H1 (cell line): ENCODE measurements around the gene GNG8. TPM values are rescaled to one million over a fixed set of nuclear protein-coding genes. Genes with fewer than 3 reads are reported as not detected.

Experiments
- CTCF ChIA-PET: fragments of 300-600 bp; sonication (Branson Sonifier 250); formaldehyde crosslinking; loops from one replicate; lab custom pipeline; 2021; ENCODE audit not compliant: partially characterized antibody; lab: Charles Lee
- POLR2A ChIA-PET: fragments of 300-600 bp; sonication (Branson Sonifier 250); formaldehyde crosslinking; loops from one replicate; lab custom pipeline; 2021; ENCODE audit warnings: inconsistent platforms; ENCODE audit not compliant: partially characterized antibody; lab: Charles Lee
- DNase-seq, 2 experiments: peaks; one replicate each; pipeline versions ENCODE4 v3.0.0 to v3.0.0-alpha.2; 2010 to 2022; ENCODE audit warnings: low spot score in 2 of 2, low read depth in 1 of 2, mixed read lengths in 1 of 2
- FAIRE-seq: peaks from 2 replicates; lab custom pipeline; 2011; peaks lifted over from hg19 to GRCh38; lab: Jason Lieb, UNC
- H2AFZ ChIP-seq: 2 replicates; pipeline ENCODE4 v1.8.1; 2012; ENCODE audit warnings: low read length, inconsistent platforms
- H2AK5ac ChIP-seq: 2 replicates; pipeline ENCODE4 v1.6.1; 2013; ENCODE audit warnings: low read depth, low read length
- H2BK120ac ChIP-seq: replicated peaks from 2 replicates; pipeline ENCODE3; 2013; ENCODE audit warnings: low read depth, low read length, inconsistent platforms
- H2BK12ac ChIP-seq: 2 replicates; pipeline ENCODE4 v1.6.1; 2013; ENCODE audit warnings: low read depth, low read length
- H2BK15ac ChIP-seq: 2 replicates; pipeline ENCODE4 v1.6.1; 2013; ENCODE audit warnings: low read length
- H2BK20ac ChIP-seq: 2 replicates; pipeline ENCODE4 v1.6.1; 2013; ENCODE audit warnings: low read length
- H2BK5ac ChIP-seq: 2 replicates; pipeline ENCODE4 v1.6.1; 2013; ENCODE audit warnings: low read depth, low read length
- H3K14ac ChIP-seq: 2 replicates; pipeline ENCODE4 v1.6.1; 2013; ENCODE audit warnings: inconsistent platforms; ENCODE audit not compliant: insufficient read length
- H3K18ac ChIP-seq: 2 replicates; pipeline ENCODE4 v1.6.1; 2013; ENCODE audit warnings: low read length; ENCODE audit errors: extremely low read depth
- H3K23ac ChIP-seq: 2 replicates; pipeline ENCODE4 v1.6.1; 2013; ENCODE audit warnings: inconsistent platforms; ENCODE audit not compliant: insufficient read length
- H3K23me2 ChIP-seq: 2 replicates; pipeline ENCODE4 v1.6.1; 2013; ENCODE audit warnings: low read depth, low read length
- H3K27ac ChIP-seq: 2 replicates; pipeline ENCODE4 v1.6.1; 2011; ENCODE audit warnings: low read depth, low read length, inconsistent platforms
- H3K27me3 ChIP-seq, 4 experiments: replicated peaks in 1 of 4; 1 replicate in 1 of 4; 2 replicates in 3 of 4; pipeline versions ENCODE4 v1.6.1 to v1.8.1; 2011 to 2013; ENCODE audit warnings: low read length in 3 of 4, mild to moderate bottlenecking in 3 of 4, inconsistent platforms in 2 of 4, mixed read lengths in 2 of 4, moderate library complexity in 1 of 4; ENCODE audit not compliant: control insufficient read depth in 3 of 4, insufficient read depth in 3 of 4; ENCODE audit errors: extremely low read depth in 1 of 4
- H3K36me3 ChIP-seq, 4 experiments: 2 replicates each; pipeline versions ENCODE4 v1.6.1 to v1.8.1; 2011 to 2013; ENCODE audit warnings: mild to moderate bottlenecking in 4 of 4, low read length in 3 of 4, moderate library complexity in 2 of 4, control low read depth in 1 of 4, inconsistent platforms in 1 of 4; ENCODE audit not compliant: insufficient read depth in 4 of 4, control insufficient read depth in 2 of 4
- H3K4ac ChIP-seq: replicated peaks from 2 replicates; pipeline ENCODE3; 2013; ENCODE audit warnings: low read length, low read depth, mixed read lengths, inconsistent platforms; ENCODE audit not compliant: insufficient read length
- H3K4me1 ChIP-seq, 4 experiments: replicated peaks in 1 of 4; 1 replicate in 1 of 4; 2 replicates in 3 of 4; pipeline versions ENCODE4 v1.6.1 to v1.8.1; 2011 to 2013; ENCODE audit warnings: low read length in 3 of 4, inconsistent platforms in 2 of 4, mixed read lengths in 1 of 4; ENCODE audit not compliant: insufficient read depth in 4 of 4, control insufficient read depth in 3 of 4
- H3K4me2 ChIP-seq, 2 experiments: 2 replicates each; pipeline versions ENCODE4 v1.6.1 to v1.8.1; 2011 to 2013; ENCODE audit warnings: low read depth in 2 of 2, low read length in 2 of 2, control low read depth in 1 of 2, inconsistent platforms in 1 of 2, mild to moderate bottlenecking in 1 of 2; ENCODE audit not compliant: insufficient read depth in 1 of 2
- H3K4me3 ChIP-seq, 4 experiments: fragments of 200-600, 300-600 bp in 1 of 4; sonication (generic), shearing (Covaris generic), sonication (Bioruptor Twin) in 1 of 4; 2 replicates each; pipeline versions ENCODE4 v1.5.1 to v1.8.1; 2011 to 2016; ENCODE audit warnings: low read length in 4 of 4, low read depth in 3 of 4, control low read depth in 2 of 4, inconsistent platforms in 2 of 4, mild to moderate bottlenecking in 2 of 4, mixed read lengths in 1 of 4, moderate library complexity in 1 of 4; ENCODE audit not compliant: insufficient read depth in 2 of 4; ENCODE audit errors: extremely low read depth in 1 of 4
- H3K56ac ChIP-seq: replicated peaks from 2 replicates; pipeline ENCODE3; 2013; ENCODE audit warnings: low read depth, mild to moderate bottlenecking, mixed read lengths, low read length, inconsistent platforms; ENCODE audit not compliant: insufficient read length
- H3K79me1 ChIP-seq: 2 replicates; pipeline ENCODE4 v1.6.1; 2013; ENCODE audit warnings: low read depth, low read length, control low read depth
- H3K79me2 ChIP-seq, 2 experiments: 2 replicates each; pipeline versions ENCODE4 v1.6.1 to v1.8.1; 2012 to 2013; ENCODE audit warnings: low read length in 2 of 2, mild to moderate bottlenecking in 2 of 2, inconsistent platforms in 1 of 2; ENCODE audit not compliant: insufficient read depth in 2 of 2, control insufficient read depth in 1 of 2
- H3K9ac ChIP-seq, 4 experiments: replicated peaks in 1 of 4; 1 replicate in 1 of 4; 2 replicates in 3 of 4; pipeline versions ENCODE4 v1.6.1 to v1.8.1; 2011 to 2013; ENCODE audit warnings: low read depth in 3 of 4, low read length in 3 of 4, control low read depth in 2 of 4, mild to moderate bottlenecking in 2 of 4, moderate library complexity in 2 of 4, inconsistent platforms in 1 of 4; ENCODE audit errors: extremely low read depth in 1 of 4
- H3K9me3 ChIP-seq, 2 experiments: 2 replicates each; pipeline versions ENCODE4 v1.6.1 to v1.8.1; 2012 to 2013; ENCODE audit warnings: mild to moderate bottlenecking in 2 of 2, moderate library complexity in 2 of 2, control low read depth in 1 of 2, inconsistent platforms in 1 of 2, low read depth in 1 of 2, low read length in 1 of 2, mixed read lengths in 1 of 2; ENCODE audit not compliant: insufficient read depth in 2 of 2
- H4K20me1 ChIP-seq, 2 experiments: replicated peaks in 1 of 2; 2 replicates each; pipeline versions ENCODE3 to v1.8.1; 2011 to 2013; ENCODE audit warnings: inconsistent platforms in 2 of 2, low read length in 2 of 2, mild to moderate bottlenecking in 1 of 2; ENCODE audit not compliant: insufficient read depth in 2 of 2, control insufficient read depth in 1 of 2
- H4K5ac ChIP-seq: 2 replicates; pipeline ENCODE4 v1.6.1; 2013; ENCODE audit warnings: low read length, low read depth, mixed read lengths, inconsistent platforms; ENCODE audit not compliant: insufficient read length
- H4K8ac ChIP-seq: 2 replicates; pipeline ENCODE4 v1.8.0; 2013; ENCODE audit warnings: mild to moderate bottlenecking, moderate library complexity, low read length, inconsistent platforms; ENCODE audit not compliant: insufficient read depth; ENCODE audit errors: extremely low read depth
- H4K91ac ChIP-seq: replicated peaks from 2 replicates; pipeline ENCODE3; 2013; ENCODE audit warnings: low read length, mixed read lengths, inconsistent platforms; ENCODE audit not compliant: insufficient read length
- JUN ChIP-seq: IDR thresholded peaks from 2 replicates; pipeline ENCODE4 v1.6.1; 2011; ENCODE audit warnings: low read depth, mild to moderate bottlenecking, improper control_type of control experiment, low read length
- KDM1A ChIP-seq: fragments of 200-600, 300-600 bp; sonication (generic); IDR thresholded peaks from 2 replicates; pipeline ENCODE4 v1.7.1; 2016; ENCODE audit warnings: mild to moderate bottlenecking, low read length, borderline replicate concordance
- WGBS, 2 experiments: shearing (Covaris generic) in 1 of 2; methylation state at CpG; one replicate each; pipeline versions ENCODE4 v1.1.6 to v1.1.7; 2013 to 2015; ENCODE audit warnings: low lambda C conversion rate in 2 of 2, mixed read lengths in 2 of 2, inconsistent platforms in 1 of 2, low coverage in 1 of 2, missing lambda C conversion rate in 1 of 2; ENCODE audit not compliant: insufficient replicate concordance in 2 of 2, insufficient coverage in 1 of 2, insufficient read length in 1 of 2; ENCODE audit errors: extremely low coverage in 1 of 2, missing lambda C conversion rate in 1 of 2; 5-methylcytosine and 5-hydroxymethylcytosine counted together
- long read RNA-seq, 2 experiments: library from RNA in 1 of 2; library from capped mRNA in 1 of 2; stranded (forward); transcript quantifications; one replicate each; pipeline ENCODE4 v2.0.0, GENCODE V29; 2021; ENCODE audit warnings: inconsistent platforms in 1 of 2
- polyA minus RNA-seq, 3 experiments: library from RNA; depleted of rRNA, polyadenylated mRNA; stranded (reverse); fragments of >200 nt; gene quantifications; 1 replicate in 2 of 3; 2 replicates in 1 of 3; pipeline ENCODE4 v1.2.3, GENCODE V29; 2011
- polyA plus RNA-seq, 7 experiments: library from polyadenylated mRNA; depleted of rRNA in 3 of 7; stranded (reverse) in 5 of 7; unstranded in 2 of 7; fragments of >200 nt in 5 of 7; fragments of 200-250 nt in 2 of 7; gene quantifications; 1 replicate in 5 of 7; 2 replicates in 1 of 7; 4 replicates in 1 of 7; pipeline versions ENCODE4 v1.2.1 to v1.2.3, GENCODE V29; 2011 to 2013; ENCODE audit warnings: missing spikeins in 2 of 7, mixed read lengths in 2 of 7
- total RNA-seq: library from RNA; stranded (reverse); fragmentation: NEBNext Ultra II Directional; extraction: Animal tissue kit (Norgen Biotek cat#: 25700); gene quantifications from 2 replicates; pipeline ENCODE4 v1.2.1, GENCODE V29; 2021

Gene GNG8
- total RNA-seq (not detected in 2 replicates), polyA plus RNA-seq (2011; rRNA removed) (not detected in 2 replicates), polyA minus RNA-seq (2011; rRNA and poly(A)+ RNA removed) (not detected in 2 replicates)
- polyA plus RNA-seq (2011; cell fraction: cytosol; rRNA removed), result not detected
- not detected for polyA plus RNA-seq (2011; cell fraction: nucleus; rRNA removed)
- 3.6 TPM in 1 of 4 replicates, not detected in the others for polyA plus RNA-seq (2012, experiment 1 of 2)
- not detected for polyA plus RNA-seq (2012, experiment 2 of 2)
- polyA plus RNA-seq (2013, experiment 1 of 2), result not detected
- 1.7 TPM for polyA plus RNA-seq (2013, experiment 2 of 2)
- not detected for polyA minus RNA-seq (2011; cell fraction: cytosol; rRNA and poly(A)+ RNA removed)
- not detected for polyA minus RNA-seq (2011; cell fraction: nucleus; rRNA and poly(A)+ RNA removed)
- long read RNA-seq, experiment 1, result 0 reads
- long read RNA-seq, experiment 2, result 0 reads

DNA sequence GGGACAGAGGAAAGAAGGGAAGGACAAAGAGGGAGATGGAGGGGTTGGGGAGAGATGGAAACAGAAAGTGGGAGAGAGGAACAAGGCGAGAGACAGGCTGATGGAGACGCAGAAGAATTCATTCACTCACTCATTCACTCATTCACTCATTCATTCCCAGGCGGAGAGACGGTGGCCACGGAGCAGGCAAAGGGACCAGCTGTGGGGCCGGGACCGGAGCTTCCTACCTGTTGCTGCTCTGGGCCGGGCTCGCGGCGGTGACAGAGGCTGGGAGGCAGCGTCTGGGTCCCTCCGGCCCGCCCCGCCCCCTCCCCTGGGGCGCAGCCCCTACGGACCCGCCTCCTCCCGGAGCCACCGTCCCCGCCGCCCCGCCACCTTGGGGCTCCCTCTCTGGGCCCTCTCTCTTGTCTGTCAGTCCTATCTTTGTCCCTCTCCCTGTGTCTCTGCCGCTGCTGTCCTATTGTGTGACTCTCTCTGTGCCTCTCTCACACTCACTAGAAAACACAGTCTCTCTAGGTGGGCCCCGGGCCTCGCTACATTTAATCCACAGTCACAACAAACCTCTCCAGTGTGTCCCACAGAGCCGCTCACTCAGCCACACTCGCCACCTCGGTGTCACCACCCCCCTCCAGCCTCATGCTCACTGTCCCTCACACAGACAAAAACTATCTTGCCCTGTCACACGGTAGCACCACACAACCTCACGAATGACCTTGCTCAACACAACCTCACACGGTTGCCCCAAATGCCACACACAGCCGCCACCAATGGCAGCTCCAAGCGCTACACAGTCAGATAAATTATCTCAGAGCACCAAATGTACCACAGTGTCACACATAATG lies at the start of gene GNG8:
TSS of gene GNG8 (minus strand) at position 283 of the 842 bp plus-strand sequence. CDS start 1,520 bp downstream, outside the sequence.
- no peak within 1 kb of the TSS; the same call in 1 of the 2 replicates for H3K18ac ChIP-seq
- H3K36me3 ChIP-seq, result no peaks in the 10 kb centered on the region
- no peak within 1 kb of the TSS for H4K8ac ChIP-seq
- no peaks in the 10 kb centered on the region for H3K9me3 ChIP-seq
- H2BK20ac ChIP-seq, result no peak within 1 kb of the TSS
- H3K27me3 ChIP-seq, result peaks cover 5 to 62% (median 52%) of the 10 kb centered on the region in 4 experiments
- 30% methylated on average over 21 of the region's 34 CpGs; no CpG with 5 or more reads in 1 of the 2 experiments for WGBS, 2 experiments
- POLR2A ChIA-PET, result no interaction called here
- peak within 1 kb of the TSS; percentile 97 for H2BK15ac ChIP-seq
- no peak for FAIRE-seq
- CTCF ChIA-PET, result interaction anchor here (0.7 to 1.8 kb wide), 7 partner anchors 8 to 1158 kb away, joined by 3 to 28 read pairs (median 4); partner anchors contain the start of gene DACT3
- peak within 1 kb of the TSS; percentile 47 to 97 (median 58); a peak in 5 of 8 replicates for H3K4me3 ChIP-seq
- H4K20me1 ChIP-seq, result peaks cover 0 to 11% of the 10 kb centered on the region in 2 experiments
- H4K5ac ChIP-seq, result no peak within 1 kb of the TSS
- H4K91ac ChIP-seq, result no peak within 1 kb of the TSS
- no peaks in the 10 kb centered on the region for H3K79me1 ChIP-seq
- H3K4me2 ChIP-seq, result peak within 1 kb of the TSS; percentile 82 to 87
- H3K4ac ChIP-seq, result peak within 1 kb of the TSS; percentile 76
- no peak within 1 kb of the TSS for H3K14ac ChIP-seq
- no peak within 1 kb of the TSS for H3K27ac ChIP-seq
- no peak within 1 kb of the TSS for H3K9ac ChIP-seq
- no peak within 1 kb of the TSS for H3K56ac ChIP-seq
- peak within 1 kb of the TSS; percentile 84; the same call in 1 of the 2 replicates for H2BK12ac ChIP-seq
- no peak within 1 kb of the TSS for H2AFZ ChIP-seq
- peak in 1 of 2 experiments; percentile 66 for DNase-seq
- H2BK120ac ChIP-seq, result no peak within 1 kb of the TSS
- H2BK5ac ChIP-seq, result no peak within 1 kb of the TSS
- H3K79me2 ChIP-seq, result no peaks in the 10 kb centered on the region
- 0 out of 2 replicates have a peak within 1 kb of the TSS, but pooled peaks have one; percentile 24 for H2AK5ac ChIP-seq
- no peak within 1 kb of the TSS for H3K23ac ChIP-seq
- peaks cover 27% of the 10 kb centered on the region for H3K23me2 ChIP-seq
- peaks cover 0 to 24% (median 12%) of the 10 kb centered on the region in 4 experiments; a peak in 6 of 7 replicates for H3K4me1 ChIP-seq
- TF ChIP-seq JUN (no peak), KDM1A (no peak)
